Activated CD4-positive, alpha-beta T cell treated with anti-CD3 and anti-CD28 coated beads for 1 hour (primary cell): ENCODE measurements around the gene PROZ.

Experiments used
- DNase-seq: peaks from one replicate; pipeline ENCODE4 v3.0.0-alpha.2; 2020

The PROZ gene

DNA sequence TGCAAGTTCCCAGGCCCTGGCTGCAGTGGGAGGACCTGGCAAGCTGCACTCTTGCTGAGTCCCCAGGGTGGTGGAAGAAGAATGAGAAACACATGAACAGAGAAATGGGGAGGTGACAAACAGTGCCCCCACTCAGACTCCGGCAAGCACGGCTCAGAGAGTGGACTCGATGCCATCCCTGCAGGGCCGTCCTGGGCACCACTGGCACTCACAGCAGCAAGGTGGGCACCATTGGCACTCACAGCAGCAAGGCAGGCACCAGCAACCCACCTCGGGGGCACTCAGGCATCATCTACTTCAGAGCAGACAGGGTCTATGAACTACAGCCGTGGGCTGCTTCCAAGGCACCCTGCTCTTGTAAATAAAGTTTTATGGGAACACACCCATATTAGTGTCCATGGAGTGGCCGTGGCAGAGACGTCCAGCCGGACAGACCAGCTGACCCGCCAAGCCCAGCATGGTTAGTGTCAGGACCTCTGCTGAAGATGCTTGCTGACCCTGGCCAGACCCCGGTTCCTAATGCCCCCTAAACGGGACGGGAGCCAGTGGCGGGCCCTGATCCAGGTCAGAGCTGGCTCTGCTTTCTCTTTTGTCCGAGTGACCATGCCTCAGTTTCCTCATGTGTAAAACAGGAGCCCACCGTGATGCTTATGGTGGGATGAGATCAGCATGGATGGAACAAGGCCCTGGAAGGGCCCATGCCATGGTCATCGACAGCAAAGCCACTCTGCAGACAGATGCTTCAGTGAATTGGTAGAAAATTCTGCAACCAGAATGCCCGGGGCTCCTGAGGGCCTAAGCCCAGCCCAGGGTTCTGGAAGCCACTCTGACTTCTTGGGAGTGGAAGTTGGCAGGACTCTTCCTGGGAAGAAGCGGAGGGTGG, 37.9 kb upstream of the PROZ start:
- no peak for DNase-seq

DNA sequence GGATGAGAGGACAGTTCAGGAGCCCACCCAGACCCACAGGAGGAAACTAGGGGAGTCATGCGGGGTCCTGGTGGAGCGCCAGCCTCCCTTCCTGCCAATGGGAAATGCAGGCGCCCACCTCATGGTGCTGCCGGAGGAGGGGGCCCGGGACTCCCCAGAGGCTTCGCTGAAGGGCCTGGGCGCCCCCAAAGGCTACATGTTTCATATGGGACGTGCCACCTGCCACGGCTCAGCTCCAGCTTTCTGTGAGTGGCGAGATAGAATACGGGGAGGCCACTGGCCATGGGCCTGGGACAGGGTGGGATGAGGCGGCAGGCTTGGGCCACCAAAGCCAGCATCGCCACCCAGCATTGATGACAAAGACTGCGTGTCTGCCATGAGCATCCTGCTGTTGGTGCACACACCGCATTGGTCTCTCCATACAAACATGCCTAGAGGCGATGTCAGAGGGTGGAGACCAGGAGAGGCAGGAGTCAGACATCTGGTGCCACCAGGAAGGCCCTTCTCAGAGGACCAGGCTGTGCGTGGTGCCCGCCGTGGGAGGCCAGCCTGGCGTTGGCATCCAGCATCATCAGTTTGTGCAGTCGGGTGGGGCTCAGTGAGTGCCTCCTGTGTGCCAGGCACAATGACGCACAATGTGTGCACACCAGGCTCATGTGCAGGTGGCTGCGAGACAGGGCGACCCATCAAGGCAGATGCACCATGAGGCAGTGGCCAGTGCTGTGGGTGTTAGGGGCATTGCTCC, 37.1 kb upstream of the PROZ start:
- DNase-seq = no peak

DNA sequence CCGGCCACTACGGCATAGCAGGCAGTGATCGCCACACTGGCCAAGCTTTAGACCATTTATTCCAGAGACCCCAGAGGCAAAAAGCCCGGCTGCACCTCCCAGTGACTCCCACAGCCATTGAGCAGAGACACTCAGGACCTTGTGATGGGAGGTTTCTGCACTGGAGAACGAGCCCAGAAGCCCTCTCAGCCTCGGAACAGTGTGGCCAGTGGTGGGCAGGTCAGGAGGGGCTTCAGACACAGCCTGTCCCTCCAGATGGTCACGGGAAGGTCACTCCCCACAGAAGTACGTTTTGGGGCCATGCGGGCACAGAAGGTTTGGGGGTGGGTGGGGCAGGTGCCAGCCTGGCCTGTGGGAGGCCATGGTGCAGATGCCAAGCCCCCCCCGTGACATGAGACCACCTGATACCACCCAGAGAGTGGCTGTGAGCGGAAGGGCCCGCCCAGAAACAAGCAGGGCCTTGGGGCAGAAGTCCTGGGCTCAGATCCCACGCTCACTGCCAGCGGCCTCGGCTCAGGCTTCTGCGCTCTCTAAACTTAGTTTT, 36.4 kb upstream of the PROZ start:
- DNase-seq = no peak

DNA sequence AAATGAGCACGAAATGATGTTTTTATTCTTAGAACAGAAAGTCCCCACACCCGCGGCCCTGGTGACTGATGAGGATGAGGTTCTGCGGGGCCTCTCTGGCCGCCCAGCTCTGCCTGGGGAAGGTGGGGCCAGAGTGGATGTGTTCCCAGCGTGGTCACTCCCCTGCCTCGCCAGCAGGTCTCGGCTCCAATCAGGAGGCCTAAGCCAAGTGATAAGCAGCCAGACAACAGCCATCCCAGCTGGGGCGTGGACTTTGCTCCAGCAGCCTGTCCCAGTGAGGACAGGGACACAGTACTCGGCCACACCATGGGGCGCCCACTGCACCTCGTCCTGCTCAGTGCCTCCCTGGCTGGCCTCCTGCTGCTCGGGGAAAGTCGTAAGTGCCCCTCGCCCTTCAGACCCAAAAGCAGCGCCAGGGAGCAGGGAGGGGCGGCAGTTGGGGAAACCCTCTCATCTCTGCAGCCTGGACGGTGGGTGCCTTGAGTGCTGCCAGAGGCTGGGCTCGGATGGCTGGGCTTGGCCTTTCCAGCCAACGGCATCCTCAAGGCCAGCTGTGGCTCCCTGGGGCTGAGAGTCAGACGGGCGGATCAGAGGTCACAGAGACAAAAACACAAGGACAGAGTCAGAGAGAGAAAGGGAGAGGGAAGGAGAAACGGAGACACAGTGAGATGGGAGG, 35.8 kb upstream of the PROZ start, which contains the start of gene F10:
TSS of gene F10 (plus strand) at position 250 of the 676 bp plus-strand sequence. CDS start at position 307, 57 bp downstream.
- DNase-seq = no peak

DNA sequence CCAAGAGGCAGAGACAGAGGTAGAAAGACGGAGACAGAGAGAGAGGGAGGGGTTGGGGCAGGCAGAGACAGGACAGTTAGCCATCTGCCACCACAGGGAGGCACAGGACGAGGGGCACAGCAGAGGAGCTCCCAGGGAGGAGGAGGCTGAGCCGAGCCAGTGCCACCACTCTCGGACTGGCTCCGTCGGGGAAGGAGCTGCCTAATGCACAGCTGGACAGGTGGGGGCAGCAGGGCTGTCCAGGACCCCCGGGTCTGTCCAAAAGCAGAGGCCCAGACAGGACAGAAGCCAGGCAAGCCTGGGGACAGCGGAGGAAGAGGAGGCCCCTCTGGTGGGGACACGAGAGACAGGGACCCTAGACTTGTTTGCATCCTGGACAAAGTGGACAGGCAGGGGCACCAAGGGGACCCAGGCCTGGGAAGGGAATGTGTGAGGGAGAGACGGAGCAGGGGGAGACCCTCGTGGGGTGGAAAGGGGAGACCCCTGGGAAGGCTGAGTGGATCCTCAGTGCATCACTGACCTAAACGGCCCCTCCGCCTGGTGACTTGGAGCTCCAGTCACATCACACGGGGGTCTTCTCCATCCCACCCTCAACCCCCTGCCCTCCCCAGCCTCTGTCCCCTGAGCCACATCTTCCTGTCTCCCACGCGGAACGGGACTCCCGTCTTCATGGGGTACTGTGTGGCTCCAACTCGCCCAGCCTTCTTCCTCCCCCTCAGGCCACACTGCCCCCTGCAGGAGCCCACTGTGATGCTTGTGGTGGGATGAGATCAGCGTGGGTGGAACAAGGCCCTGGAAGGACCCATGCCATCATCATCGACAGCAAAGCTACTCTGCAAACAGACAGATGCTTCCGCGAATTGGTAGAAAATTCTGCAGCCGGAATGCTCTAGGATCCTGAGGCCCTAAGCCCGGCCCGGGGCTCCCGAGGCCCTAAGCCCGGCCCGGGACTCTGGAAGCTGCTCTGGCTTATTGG, 34.9 kb upstream of the PROZ start:
- DNase-seq = no peak

DNA sequence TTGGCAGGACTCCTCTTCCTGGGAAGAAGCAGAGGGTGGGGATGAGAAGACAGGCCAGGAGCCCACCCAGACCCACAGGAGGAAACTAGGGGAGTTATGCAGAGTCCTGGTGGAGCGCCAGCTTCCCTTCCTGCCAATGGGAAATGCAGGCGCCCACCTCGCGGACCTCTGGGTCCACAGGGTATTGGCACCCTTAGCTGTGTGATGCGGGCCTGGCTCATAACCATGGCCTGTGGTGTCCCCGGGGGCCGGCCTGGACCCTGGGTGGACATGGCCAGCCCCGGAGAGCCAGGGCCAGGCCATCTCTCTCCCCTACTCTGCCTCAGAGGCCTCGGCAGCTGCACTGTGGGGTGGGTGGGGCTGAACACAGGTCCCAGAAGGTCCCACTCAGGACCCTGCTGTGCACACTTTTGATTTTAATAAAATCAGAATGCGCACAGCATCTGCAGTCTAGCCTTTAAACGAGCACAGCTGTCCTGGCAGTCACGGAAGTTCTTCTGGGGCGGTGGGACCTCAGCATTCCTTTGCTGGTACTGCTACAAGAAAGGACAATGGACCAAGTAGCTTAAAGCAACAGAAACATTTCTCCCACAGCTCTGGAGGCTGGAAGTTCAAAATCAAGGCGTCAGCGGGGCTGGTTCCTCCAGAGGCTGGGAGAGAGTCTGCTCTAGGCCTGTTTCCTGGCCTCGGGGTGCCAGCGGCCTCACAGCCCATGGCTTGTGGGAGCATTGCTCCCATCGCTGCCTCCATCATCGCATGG, 34.1 kb upstream of the PROZ start:
- no peak for DNase-seq

DNA sequence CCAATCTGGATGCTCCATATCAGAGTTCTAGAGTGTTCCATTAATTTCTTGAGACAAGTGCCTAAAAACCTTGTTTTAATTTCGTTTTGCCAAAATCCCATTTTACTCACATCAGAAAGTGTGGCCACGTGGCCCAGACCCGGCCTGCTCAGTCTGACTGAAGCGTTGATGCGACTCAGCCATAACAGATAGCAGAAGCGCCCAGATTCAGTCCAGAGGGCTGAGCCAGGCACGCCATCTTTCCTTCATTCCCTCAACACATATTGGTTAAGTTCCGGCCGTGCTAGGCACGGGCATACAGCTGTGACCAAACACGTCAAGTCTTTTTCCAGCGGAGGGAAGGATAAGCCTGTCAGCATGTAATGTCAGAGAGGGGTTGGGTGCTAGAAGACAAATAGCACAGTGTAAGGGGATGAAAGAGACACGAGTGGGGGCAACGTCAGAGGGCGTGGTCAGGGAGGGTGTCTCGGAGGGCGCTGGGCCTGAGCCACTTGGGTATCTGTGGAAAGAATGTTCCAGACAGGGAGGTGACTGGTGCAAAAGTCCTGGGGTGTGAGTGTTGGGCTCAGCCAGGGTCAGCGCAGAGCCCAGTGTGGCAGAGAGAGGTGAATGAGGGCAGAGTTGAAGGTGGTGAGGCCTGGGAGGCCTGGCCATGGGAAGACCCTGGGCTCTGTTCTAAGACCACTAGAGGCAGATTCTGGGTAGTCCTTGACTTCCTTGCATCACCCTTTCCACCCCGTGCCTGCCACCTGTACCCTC, 32.8 kb upstream of the PROZ start:
- DNase-seq = no peak

DNA sequence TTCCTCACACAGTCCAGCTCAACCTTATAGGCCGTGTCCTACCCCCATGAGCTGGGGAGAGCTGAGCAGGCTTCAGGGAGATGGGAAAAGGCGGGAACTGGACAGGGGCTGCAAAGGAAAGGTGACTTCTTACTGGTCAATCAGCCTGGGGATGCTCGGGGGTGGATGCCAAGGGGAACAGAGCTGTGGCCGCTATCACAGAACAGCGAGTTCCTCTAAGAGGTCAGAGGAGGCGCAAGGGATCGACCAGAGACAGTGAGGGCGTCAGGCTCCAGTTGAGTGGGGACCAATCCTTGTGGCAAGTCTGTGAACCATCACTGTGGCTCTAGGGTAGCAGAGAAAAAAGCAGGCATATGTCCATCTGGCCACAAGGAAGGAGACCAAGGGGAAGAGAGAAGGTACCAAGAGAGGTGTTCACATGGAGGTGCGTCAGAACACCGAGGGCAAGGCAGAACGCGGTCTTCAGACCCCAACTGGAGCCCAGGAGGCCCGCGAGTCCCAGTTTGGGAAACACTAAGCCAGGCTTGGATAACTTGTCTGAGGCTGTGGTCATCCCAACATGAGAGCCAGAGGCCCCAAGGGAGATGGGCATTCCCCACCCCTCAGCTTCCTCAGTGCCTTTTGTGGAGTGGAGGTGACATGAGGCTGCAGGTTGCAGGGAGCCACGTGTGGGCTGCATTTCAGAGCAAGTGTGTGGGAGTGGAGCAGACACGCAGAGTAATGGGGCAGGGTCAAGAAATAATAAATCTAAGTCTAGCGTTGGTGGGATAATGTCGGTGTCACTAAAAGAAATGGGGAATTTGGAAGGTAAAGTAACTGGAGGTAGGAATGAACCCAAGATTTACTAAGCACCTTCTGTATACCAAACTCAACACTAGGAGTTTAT, 31.9 kb upstream of the PROZ start:
- no peak for DNase-seq

DNA sequence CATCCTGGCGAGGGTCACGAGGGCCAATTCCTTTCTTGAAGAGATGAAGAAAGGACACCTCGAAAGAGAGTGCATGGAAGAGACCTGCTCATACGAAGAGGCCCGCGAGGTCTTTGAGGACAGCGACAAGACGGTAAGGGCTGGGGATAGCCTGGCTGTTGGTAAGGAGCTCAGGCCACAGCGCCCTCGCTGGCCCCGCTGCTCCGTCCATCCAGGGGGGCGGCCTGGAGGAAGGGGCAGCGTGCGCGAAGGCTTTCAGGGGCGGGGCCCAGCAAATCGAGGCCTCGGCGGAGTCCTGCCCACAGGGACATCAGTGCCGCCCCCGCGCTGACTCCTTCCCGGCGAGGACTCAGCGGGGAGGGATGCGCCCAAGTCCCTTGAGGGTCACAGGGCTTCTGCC, 29.0 kb upstream of the PROZ start:
- no peak for DNase-seq

DNA sequence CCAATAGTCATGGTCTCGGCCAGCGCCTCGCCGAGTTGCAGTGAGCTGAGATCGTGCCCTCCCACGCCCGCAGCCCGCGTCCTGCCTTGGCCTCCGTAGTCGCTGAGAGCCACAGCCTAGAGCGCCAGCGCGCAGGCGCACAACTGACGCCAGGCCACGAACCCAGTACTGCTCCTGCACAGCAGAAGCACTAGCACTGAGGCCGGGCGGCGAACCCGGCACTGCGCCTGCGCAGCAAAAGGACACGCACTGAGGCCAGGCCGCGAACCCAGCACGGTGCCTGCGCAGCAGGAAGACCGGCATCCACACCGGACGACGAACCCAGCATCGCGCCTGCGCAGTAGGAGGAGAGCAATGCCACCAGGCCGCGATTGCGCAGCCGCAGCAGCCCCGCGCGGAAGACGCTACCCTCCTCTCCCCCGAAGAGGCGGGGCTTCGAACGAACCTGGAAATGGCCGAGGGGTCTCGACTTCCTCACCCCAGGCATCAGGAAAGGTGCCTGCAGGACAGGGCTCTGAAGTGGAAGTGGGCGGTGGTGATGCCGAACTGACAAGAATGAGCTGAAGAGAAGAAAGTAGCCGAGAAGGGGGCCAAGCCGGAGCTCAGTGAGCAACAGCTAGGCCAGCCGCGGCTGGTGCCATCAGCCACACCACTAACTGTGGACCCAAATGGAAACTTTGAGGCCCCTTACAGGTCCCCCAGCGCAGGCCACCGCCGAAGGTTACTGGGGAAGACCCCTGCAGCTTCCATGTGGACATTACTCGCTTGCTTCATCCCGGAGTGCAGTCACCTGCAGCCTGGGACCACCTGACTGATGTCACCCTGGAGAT, 28.3 kb upstream of the PROZ start:
- no peak for DNase-seq

DNA sequence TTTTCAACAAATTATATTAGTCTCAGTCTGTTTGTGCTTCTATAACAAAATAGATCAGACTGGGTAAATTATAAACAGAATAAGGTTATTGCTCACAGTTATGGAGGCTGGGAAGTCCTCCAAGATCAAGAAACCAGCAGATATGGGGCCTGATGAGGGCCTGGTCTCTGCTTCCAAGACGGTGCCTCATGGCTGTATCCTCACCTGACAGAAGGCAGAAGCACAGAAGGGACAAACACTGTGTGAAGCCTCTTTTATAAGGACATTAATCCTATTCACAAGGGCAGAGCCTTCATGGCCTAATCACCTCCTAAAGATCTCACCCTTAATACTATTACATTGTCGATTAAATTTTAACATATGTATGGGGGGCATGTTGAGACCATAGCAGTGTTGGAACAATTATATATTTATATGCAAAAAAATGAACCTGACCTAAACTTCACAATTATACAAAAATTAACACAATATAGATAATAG, 23.1 kb upstream of the PROZ start:
- DNase-seq = no peak

DNA sequence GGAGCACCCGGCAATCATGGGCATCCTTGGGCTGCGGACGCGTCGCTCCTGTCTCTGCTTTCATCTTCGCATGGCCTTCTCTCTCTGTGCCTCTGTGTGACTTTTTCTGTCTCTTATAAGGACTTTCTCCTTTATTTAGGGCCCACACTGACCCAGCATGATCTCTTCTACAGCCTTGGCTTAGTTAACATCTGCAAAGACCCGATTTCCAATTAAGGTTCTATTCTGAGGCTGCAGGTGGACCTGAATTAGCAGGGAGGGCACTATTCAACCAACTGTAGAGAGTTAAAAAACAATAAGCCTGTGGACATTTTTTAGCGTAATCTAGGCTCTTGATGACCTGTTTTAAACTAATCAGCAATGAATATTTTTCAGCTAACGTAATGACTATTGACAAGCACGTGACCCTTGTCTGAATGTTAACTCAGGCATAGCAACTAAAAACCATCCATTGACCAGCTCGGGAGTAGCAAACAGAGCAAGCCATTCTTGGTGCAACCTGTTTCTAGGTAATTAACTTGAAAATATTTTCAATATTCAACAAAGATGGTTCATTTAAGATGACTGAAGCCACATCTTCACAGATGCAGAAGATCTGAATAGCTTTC, 20.7 kb upstream of the PROZ start:
- no peak for DNase-seq

DNA sequence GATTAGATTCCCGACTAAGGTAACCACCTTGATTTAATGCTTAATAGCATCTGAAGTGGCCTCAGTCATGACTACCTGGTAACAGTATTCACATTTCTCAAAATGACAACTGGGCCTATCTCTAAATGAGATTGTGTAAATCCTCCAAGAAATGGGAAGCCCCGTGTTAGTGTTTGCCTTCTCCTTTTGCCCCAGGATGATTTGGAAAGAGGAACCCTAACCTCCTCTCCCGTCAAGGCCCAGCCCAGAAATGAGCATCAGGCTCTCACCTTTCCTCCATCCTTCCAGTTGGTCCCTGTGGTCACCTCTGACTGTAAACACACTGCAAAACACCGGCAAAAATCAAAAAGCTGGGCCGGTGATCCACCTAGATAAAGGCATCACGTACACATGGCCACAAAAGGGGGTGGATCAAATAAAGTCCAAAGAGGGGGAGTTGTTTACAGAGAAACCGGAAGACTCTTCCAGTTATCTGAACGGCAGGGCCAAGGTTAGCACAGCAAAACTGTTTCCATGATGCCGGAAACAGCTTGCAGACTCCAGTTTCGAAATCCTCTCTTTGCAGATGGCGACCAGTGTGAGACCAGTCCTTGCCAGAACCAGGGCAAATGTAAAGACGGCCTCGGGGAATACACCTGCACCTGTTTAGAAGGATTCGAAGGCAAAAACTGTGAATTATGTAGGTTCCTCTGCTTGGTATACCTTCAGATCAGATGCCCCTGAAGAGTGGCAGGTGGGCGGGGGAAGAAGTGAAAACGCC, 19.5 kb upstream of the PROZ start:
- no peak for DNase-seq

DNA sequence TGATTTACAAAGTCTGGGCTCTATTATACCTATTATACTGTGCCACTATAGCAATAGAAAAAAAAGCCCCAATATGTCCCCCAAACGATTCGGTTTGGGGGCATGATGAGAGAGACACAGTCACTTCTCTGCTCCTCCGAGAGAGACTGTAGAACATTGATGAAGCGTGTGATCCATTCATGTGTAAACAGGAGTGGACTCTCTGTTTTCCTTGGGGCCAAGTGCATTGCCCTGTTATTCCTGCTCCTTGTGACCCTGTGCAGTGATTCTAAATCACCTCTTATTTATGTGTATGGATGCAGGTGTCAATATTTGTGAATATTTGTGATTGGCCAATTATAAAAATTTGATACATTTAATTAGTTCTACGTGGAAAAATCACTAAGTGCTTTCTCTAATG, 18.9 kb upstream of the PROZ start:
- DNase-seq = no peak

DNA sequence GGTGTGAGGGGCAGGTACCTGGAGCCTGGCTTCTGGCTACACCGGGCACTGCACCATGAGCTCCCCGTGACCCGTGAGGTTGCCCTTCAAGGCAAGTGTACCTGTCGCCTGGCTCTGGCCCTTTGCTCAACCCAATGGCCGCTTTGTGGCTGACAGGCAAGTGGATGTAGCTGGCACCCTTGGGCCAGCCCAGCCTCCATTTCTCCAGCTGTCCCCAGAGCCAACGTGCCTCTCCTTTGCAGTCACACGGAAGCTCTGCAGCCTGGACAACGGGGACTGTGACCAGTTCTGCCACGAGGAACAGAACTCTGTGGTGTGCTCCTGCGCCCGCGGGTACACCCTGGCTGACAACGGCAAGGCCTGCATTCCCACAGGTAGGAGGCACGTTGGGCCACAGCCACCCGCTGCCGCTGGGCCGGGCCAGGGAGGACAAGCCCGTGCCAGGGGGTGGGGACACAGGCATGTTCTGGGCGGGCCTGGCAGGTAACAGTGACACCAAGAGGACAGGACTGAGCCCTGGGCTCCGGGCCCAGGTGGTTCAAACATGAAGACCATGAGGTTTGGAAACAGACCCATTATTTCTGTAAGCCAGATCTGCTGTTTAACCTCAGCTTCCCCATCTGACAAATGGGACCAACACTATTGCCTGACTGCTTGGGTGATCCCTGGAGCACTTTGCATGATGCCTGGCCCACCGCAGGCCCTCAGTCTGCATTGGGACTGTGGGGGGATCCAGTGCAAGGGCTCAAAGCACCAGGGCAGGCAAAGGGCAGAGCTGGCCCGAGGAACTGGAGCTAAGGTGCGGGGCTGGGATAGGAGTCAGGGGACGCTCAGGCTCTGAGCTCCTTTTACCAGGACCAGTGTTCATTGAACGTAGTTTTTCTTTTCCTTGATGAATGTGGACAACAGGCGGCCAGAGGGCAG, 17.5 kb upstream of the PROZ start:
- no peak for DNase-seq

DNA sequence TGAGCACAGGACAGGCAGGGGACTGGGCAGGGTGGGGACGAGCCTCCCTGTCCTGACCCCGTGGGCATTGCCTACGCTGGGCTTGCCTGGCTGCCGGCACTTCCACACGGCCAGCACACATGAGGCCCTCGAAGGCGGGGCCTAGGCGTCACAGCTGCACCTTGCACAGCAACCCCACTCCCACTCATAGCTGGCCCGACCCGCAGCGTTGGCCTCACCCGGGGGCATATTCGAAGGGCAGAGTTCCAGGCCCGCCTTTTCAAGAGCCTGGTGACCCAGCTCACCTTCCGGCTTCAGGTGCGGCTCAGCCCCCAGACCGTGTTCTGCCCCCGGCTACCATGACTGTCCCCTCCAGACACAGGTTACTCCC, 16.9 kb upstream of the PROZ start:
- no peak for DNase-seq
